ENCODE data around the gene RERE.

The RERE gene

GRCh38 chr1:8684590-8684989, 132.8 kb downstream of the RERE start:
- no peak for DNase-seq

GRCh38 chr1:8682573-8682972, 134.9 kb downstream of the RERE start:
- DNase-seq: no peak

GRCh38 chr1:8681911-8682310, 135.5 kb downstream of the RERE start:
- no peak for DNase-seq

- DNase-seq: no peak
Observed at GRCh38 chr1:8680664-8681650, 136.5 kb downstream of the RERE start.

GRCh38 chr1:8679929-8680663, 137.3 kb downstream of the RERE start:
- no peak for DNase-seq

- no peak for DNase-seq
Observed at GRCh38 chr1:8679395-8679800, 138.0 kb downstream of the RERE start.

GRCh38 chr1:8678673-8679394, 138.6 kb downstream of the RERE start:
- DNase-seq: no peak

- no peak for DNase-seq
Observed at GRCh38 chr1:8677782-8678181, 139.7 kb downstream of the RERE start.

GRCh38 chr1:8676813-8677212, 140.6 kb downstream of the RERE start:
- DNase-seq: no peak

GRCh38 chr1:8676072-8676471, 141.4 kb downstream of the RERE start:
- no peak for DNase-seq

GRCh38 chr1:8674912-8675311, 142.5 kb downstream of the RERE start:
- DNase-seq: no peak

- no peak for DNase-seq
Observed at GRCh38 chr1:8674481-8674880, 143.0 kb downstream of the RERE start.

GRCh38 chr1:8671306-8671917, 146.0 kb downstream of the RERE start:
- DNase-seq: no peak

- no peak for DNase-seq
Observed at GRCh38 chr1:8670371-8670818, 147.0 kb downstream of the RERE start.

- no peak for DNase-seq
Observed at GRCh38 chr1:8669606-8670335, 147.7 kb downstream of the RERE start.

GRCh38 chr1:8667869-8668594, 149.4 kb downstream of the RERE start:
- no peak for DNase-seq

- DNase-seq: no peak
Observed at GRCh38 chr1:8666389-8667167, 150.9 kb downstream of the RERE start.

GRCh38 chr1:8665833-8666232, 151.6 kb downstream of the RERE start:
- no peak for DNase-seq

GRCh38 chr1:8664887-8665286, 152.6 kb downstream of the RERE start:
- no peak for DNase-seq

- no peak for DNase-seq
Observed at GRCh38 chr1:8663915-8664329, 153.5 kb downstream of the RERE start.
